Sigmoid colon (tissue), 4 donors: Measurements from ENCODE around the gene C10orf105.

ENCODE experiments used
- CTCF ChIP-seq, 4 experiments: fragments of 450-650 bp in 3 of 4; fragments of 200-600 bp in 1 of 4; IDR thresholded peaks; one replicate each; pipeline ENCODE4 v1.5.1; 2016 to 2019; ENCODE audit warnings: antibody characterized with exemption in 4 of 4, mild to moderate bottlenecking in 3 of 4, moderate library complexity in 2 of 4
- EP300 ChIP-seq, 4 donors: sonication (generic); formaldehyde crosslinking; IDR thresholded peaks; one replicate each; pipeline ENCODE4 v1.6.1; 2017; ENCODE audit warnings: antibody characterized with exemption in 4 of 4
- POLR2A ChIP-seq, 2 donors: fragments of 450-650 bp; IDR thresholded peaks; one replicate each; pipeline ENCODE4 v1.6.1; 2016; ENCODE audit warnings: antibody characterized with exemption in 2 of 2, mild to moderate bottlenecking in 2 of 2, moderate library complexity in 2 of 2
- POLR2AphosphoS5 ChIP-seq, 4 donors: sonication (generic); formaldehyde crosslinking; IDR thresholded peaks; one replicate each; pipeline ENCODE4 v1.6.1; 2017; ENCODE audit warnings: antibody characterized with exemption in 4 of 4

GRCh38 chr10:71756311-71757191 is 37.0 kb upstream of the C10orf105 start:
- TF ChIP-seq EP300 (IDR thresholded peaks at IDR 0.05): peak in 1 of 4 donors; percentile 40
- no peak for TF ChIP-seq CTCF (IDR thresholded peaks at IDR 0.05)
- no peak for TF ChIP-seq POLR2A (IDR thresholded peaks at IDR 0.05)
- peak in 3 of 4 donors; percentile 24 to 36 (median 25) for TF ChIP-seq POLR2AphosphoS5 (IDR thresholded peaks at IDR 0.05)
